IPS-18c (cell line): ENCODE data around the gene GABBR2.

ENCODE experiments used
- H3K4me3 ChIP-seq: 2 replicates; pipeline ENCODE4 v1.7.0; 2013; ENCODE audit warnings: low read depth, mild to moderate bottlenecking, low read length, moderate library complexity; ENCODE audit not compliant: insufficient read depth
- H3K9me3 ChIP-seq: one replicate; pipeline ENCODE4 v1.6.1; 2013; ENCODE audit warnings: mild to moderate bottlenecking, low read length, moderate library complexity; ENCODE audit not compliant: control insufficient read depth, insufficient read depth

The GABBR2 gene

DNA sequence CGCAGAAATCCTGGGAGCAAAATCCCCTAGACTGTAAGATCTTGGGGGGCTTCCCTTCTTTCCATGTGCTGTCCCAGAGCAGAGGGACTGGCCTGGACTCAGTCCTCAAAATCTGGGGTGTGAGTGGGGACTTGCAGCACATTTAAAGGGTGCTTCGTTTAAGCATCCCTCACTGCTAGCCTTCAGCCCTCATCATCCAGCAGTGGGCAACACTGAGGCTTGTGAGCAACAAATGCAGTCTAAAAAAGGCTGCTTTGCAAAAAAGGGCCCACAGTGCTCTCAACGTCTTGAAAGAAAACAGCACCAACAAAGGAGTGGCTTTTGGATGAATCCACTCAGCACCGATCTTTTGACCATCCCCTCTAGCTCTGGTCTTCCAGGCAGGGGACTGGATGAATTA is 325.0 kb downstream of the GABBR2 start:
- Histone ChIP-seq H3K4me3 (no peak overlapping the region), H3K9me3 (peaks cover 2% of the 10 kb centered on the region)

DNA sequence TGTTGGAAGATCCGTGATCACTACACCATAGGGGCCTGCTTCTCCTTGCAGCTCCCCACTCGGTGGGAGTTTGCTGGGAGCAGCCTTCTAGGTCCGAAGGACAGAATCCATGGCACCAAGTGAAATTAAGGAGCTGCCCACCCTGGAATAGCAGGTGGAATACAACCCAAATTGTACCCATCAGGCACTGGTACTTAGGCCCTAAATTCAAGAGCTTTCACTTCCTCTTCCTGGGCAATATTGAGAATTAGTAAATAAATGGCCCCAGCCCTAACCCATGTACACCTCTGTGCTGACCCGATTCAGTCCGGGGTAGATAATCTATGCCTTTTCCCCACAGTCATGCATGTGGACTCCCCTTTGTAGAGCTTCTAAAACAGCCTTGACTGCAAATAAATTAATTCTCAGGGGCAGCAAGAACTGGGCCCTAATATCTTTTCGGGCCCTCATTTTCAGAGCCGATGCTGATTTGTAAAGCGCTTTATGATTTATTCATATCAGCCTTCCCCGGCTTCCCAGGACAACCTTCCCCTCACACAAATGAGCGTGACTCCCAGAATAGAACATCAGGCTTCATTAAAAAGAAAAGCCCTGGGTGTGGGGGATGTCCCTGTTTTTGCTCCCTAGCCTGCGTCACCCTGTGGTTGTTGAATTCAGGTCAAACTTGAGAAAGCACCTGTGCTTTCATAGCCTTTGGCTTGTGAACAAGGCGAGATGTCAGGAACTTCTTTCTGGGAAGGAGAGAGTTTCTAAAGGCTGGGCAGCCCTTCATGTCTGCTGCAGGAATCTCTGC is 327.2 kb downstream of the GABBR2 start:
- Histone ChIP-seq H3K9me3 (peaks cover 2% of the 10 kb centered on the region), H3K4me3 (no peak overlapping the region)

DNA sequence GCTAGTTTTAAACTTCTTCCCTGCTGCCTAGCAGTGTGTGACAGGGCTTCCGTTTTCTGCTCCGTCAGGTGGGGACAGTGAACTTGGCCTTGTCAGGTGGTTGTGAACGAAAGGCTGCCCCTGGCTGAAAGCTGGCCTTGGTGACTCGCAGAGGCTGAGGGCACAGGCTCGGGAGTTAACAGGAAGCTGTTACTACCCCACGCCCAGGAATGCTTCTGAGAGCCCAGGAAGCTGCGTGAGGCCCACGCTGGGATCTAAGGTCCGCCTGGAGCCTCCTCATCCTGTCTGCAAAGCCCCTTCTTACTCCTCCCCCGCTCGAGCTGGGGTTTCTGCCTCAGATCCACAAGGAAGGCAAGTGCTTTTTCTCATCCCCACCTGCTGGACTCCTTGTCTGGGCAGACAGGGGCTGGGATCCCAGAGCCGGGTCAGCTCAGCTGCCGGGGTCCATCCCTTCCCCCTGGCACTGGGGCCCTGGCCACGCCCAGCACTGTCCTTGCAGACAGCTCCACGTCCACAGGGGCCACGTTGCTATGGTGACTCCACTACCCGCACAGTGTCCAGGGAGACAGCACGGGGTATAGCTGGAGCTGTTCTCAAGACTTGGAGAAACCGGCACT is 328.6 kb downstream of the GABBR2 start:
- Histone ChIP-seq H3K4me3 (no peak overlapping the region), H3K9me3 (peaks cover 2% of the 10 kb centered on the region)

DNA sequence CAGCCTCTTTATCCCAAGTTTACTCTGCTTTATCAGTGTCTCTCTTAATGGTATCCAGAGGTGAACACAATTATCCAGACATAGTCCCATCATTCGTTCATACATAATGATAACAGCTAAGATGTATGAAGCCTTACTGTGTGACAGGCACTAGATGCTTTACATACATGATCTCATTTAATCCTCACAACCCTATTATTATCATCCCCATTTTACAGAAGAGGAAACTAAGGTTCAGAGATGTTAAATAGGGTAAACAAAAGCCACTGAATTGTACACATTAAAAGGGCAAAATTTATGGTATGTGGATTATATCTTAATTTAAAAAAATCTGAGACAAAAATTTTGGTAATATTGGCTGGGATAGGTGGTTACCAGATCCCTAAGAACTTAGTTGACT is 329.2 kb downstream of the GABBR2 start:
- Histone ChIP-seq H3K9me3 (peaks cover 2% of the 10 kb centered on the region), H3K4me3 (no peak overlapping the region)

DNA sequence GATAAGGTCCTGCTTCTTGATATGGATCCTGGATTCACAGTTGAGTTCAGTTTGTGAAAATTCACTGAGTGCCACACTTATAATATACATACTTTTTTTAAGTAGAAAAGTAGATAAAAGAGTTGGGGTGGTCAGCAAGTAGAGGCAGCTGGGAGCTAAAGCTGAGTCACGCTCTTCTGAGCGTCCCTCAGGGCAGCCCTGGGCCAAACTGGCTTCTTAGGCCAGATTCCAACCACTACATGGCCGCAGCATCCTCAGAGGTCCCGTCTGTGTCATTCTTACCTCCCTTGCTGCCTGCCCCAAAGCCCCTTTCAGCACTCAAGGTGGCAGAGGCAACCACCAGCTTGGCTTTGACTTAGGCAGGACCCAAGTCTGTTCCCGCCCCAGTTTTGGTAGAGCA is 329.9 kb downstream of the GABBR2 start:
- no peak overlapping the region for H3K4me3 ChIP-seq
- H3K9me3 ChIP-seq: peaks cover 2% of the 10 kb centered on the region

DNA sequence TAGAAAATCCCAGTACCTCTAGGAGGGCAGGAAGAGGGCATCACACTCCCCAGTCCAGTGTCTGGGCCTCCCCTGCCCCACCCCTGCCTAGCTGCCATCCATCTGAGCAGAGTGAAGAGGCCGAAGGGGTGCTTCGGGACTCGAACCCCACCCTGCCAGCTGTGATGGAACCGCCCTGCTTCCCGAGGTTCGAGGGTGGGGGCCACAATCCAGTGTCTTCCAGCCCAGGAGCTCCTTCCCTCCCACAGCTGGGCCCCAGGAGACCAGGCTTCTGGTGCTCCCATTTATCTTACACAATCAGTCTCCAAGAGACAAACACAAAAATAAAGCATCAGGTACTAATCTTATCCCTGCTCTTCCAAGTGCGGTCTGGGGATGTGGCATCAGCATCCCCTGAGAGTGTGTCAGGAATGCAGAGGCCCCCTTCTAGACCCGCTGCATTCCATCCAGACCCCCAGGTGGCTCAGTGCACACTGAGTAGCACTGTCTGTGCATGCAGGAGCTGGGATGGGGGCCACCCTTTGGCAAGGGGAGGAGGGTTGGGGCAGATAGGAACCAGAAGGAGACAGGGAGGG is 330.4 kb downstream of the GABBR2 start:
- H3K4me3 ChIP-seq: no peak overlapping the region

DNA sequence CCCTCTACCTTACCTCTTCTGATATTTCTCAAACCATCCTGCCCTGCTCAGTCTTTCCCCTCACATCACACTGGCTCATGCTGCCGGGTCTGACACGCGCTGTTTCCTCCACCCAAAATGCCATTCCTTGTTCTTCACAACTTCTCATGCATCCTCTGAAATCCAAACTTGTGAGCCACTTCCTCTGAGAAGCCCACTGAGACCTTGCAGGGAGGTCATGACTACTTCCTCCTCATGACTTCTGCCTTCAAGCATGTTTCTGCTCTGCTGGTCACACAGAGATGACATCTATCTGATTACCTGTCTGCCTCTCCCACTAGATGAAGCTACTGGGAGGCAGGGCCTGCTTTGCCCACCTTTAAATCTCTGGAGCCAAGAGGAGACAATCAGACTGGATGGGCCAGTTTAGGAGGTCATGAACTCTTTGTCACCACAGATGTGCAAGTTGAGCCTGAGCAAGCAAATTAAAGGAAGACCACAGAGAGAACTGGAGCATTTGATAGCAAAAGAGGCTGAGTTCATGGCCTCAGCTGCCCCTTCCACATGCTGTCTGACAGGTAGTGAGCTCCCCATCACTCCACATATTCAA is 333.5 kb downstream of the GABBR2 start:
- H3K4me3 ChIP-seq: no peak overlapping the region
- H3K9me3 ChIP-seq: no peaks in the 10 kb centered on the region

More for the DNA sequence above, 330.4 kb downstream of the GABBR2 start:
- no peaks in the 10 kb centered on the region for H3K9me3 ChIP-seq

DNA sequence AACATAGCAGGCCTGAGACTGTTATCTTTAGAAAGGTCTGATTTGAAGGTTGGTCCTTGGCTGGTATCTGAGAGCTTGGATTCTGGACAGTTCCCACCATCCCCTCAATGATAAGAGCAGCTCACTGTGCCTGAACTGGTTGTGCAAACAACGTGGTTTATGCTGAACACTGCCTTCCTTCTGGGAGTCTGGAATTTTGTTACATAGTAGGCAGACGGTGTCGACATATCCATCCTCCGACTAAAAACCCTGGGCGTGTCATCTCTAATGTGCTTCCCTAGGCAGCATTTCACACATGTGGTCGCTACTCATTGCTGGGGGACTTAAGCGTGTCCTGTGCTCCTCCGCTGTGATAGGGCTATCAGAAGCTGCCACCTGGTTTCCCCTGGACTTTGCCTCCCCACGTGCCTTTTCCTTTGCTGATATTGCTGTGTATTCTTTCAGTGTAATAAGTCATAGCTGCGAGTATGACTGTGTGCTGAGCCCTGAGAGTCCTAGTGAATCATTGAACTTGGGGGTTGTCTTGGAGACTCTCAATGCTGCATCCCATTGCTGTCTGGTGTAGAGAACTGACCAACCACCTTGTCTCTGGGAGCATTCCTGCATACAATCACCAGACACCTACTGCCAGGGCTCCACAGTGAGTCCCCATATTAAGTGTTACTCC is 334.2 kb downstream of the GABBR2 start:
- Histone ChIP-seq H3K4me3 (no peak overlapping the region), H3K9me3 (no peaks in the 10 kb centered on the region)

DNA sequence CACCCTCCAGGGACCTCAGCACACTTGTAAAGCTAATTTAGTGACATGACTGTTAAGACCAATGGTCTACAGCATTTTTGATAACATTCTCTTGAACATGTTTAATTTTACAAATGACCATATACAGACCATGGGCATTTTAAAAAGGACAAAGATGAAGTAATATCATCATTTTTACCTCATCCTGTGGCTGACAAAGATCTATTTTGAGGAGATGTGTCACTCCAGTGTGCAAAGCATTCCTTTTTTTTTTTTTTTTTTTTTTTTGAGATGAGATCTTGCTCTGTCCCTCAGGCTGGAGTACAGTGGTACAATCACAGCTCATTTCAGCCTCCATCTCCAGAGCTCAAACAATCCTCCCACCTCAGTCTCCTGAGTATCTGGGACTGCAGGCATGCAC is 335.1 kb downstream of the GABBR2 start:
- no peaks in the 10 kb centered on the region for H3K9me3 ChIP-seq
- H3K4me3 ChIP-seq: no peak overlapping the region

DNA sequence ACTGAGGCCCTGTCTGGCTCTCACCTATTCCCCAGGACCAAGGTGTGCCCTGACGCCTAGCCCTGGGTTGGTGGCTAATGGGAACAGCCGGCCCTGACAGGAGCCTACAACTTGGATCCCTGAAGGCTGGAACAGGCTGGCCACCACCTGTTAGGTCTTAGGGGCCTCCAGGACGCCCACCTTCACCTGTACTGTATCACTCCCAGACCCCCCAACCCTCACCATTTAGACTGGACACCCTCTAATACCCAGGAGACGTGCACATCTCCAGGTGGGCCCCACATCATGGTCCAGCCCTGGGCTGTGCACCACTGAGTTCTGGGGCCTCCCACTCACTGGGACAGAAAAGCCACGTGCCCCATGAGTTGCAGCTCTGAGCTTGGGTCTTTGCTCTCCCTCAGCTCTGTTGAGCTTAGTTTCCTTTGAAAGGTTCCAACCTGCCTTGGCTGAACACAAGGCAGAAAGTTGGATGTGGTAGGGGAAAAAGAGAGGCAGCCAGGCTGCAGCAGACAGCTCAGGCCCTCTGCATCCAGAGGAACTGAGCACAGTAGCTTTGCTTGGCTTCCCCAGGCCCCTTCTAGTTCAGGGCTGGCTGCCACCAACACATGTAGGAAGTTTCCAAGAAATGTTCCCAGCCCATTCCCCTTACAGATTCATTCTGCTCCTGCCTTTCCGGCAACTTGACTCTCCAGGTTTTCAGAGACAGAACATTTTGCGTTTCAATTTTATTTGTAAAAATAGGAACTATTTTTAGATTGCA is 336.5 kb downstream of the GABBR2 start:
- Histone ChIP-seq H3K4me3 (no peak overlapping the region), H3K9me3 (no peaks in the 10 kb centered on the region)

DNA sequence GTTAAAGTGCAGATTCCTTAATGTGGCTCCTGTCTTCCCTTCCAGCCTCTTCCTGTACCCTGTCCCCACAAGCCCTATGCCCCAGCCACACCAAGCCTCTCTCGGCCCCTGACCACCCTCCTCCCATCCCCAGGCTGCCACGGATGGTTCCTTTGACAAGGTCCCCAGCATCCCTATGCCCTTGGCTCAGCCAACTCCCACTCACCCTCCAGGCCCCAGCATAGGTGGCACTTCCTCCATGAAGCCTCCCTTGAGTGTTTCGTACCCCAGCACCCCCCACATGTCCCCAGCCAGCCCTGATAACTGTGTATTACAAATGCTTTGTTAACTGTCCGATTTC is 337.8 kb downstream of the GABBR2 start:
- Histone ChIP-seq H3K9me3 (no peaks in the 10 kb centered on the region), H3K4me3 (no peak overlapping the region)

DNA sequence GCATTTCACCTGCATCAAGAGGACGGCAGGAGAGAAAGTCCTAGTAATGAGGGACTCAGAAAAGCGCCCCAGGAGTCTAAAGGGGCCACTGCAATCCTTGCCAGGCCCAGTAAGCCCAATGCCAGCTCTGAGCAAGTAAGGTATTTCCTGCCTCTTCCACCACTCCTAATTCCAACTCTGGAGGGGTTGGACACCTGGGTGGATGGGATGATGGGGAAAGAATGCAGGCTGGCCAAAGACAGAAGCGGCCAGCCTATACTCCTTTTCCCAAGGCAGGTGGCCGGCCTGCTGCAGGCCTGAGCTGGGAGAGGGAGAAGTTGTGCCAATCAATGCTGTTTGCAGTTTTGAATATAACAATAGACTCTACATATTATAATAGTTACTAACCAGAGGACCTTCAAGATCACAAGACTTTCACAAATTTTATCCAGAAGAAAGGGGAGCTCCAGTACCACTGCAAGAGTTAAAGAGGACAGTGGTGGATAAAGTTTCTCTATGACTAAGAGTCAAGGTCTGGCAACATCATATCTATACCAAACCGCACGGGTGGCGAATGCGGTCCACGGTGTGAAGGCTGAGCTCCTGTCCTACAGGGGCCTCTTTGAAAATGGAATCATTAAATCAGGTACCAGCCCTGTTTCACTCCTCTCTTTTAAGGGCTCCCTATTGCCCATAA is 338.3 kb downstream of the GABBR2 start:
- H3K4me3 ChIP-seq: no peak overlapping the region
- no peaks in the 10 kb centered on the region for H3K9me3 ChIP-seq

DNA sequence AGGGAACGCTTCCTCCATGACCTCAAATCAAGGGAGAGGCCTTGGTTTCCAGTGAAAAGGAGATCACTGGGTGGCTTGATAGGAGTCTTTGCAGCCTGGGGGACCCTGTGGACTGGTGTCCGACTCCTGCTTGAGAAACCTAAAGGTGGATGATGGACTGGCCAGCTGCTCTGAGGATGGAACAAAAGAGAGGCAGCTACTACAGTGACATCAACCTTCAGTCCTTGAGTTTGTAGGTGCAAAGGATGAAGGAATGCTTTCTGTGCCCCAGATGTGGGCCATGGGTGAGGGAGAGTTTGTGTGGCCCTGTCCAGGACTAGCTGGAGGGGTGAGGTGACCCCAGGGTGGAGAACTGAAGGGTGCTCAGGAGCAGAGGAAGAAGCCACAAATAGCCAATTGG is 338.8 kb downstream of the GABBR2 start:
- no peak overlapping the region for H3K4me3 ChIP-seq
- no peaks in the 10 kb centered on the region for H3K9me3 ChIP-seq

DNA sequence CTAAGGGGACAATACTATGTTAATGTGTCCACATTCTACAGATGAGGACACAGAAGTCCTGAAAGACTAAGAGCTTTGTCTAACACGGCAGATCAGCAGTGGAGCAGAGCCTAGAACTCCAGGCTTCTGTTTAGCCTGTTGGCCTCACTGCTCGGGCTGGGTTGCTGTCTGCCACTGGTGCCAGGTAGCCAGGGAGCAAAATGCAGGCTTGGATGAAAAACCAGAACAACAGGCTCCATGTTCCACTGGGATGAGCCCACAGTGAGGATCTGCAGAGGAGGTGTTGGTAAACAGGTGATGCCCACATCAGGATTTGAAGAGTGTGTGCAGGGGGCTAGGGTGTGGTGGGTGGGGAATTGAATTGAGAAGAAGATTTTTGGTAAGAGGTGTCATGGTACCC is 339.3 kb downstream of the GABBR2 start:
- H3K9me3 ChIP-seq: no peaks in the 10 kb centered on the region
- H3K4me3 ChIP-seq: no peak overlapping the region

DNA sequence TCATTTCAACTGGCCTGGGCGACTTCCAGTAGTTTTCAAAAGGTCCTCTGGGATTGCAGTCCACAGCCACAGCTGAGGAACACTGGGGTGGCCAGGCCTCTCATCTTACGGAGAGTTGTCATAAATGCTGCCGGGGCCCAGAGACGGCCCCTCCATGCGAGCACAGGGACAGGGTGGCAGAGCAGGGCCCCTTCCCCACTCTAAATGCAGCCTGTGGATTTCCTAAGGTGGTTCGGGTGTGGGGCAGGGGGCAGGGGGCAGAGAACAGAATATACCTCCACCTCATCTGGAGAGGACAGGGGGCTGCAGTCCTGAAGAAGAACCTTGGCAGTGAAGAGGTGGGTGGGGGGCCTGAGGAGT is 339.7 kb downstream of the GABBR2 start:
- no peaks in the 10 kb centered on the region for H3K9me3 ChIP-seq

DNA sequence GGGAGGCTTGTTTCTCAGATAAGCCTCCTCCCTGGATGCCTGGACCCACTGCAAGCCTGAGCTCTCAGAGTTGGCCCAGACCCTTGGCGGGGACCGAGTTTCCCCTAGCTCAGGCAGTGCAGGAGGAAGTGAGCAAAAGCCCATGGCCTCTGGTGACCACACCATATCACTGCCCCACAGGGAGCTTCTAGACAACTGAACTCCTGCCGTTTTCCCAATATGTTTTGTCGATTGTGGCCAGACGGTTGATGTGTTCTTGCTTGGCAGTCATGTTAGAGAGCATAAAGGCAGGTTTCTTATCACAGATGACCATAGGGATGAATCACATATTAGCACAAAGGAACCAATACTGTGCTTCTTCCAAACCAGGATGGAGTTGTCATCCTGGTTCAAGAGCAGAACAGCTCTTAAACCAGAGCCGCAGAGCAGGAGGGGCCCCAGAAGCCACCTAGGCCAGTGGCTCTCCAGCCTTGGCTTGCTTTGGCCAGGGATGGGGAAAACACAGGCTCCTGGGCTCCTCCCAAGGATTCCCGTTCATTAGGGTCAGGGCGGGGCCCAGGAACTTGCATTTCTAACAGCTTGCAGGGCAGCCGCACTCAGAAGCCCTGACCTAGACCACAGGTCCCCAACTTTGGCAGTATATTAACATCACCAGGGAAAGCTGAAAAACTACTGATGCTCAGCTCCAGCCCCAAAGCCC is 340.2 kb downstream of the GABBR2 start:
- Histone ChIP-seq H3K9me3 (no peaks in the 10 kb centered on the region), H3K4me3 (no peak overlapping the region)

More for the DNA sequence above, 339.7 kb downstream of the GABBR2 start:
- H3K4me3 ChIP-seq: no peak overlapping the region
